ENCODE measurements around the gene SLITRK3.
"Not testable (repeated sequence)": the region's sequence is repeated elsewhere in the genome, so short reads cannot be mapped to it uniquely, and the experiment has no call there.

The SLITRK3 gene

GRCh38 chr3:165192610-165193192, 3.5 kb downstream of the SLITRK3 start:
- no peak overlapping the region for H3K27ac ChIP-seq
- no peak for DNase-seq (ENCODE audit: low read depth, low spot score)

- no peak for DNase-seq (ENCODE audit: low read depth, low spot score)
- H3K27ac ChIP-seq: no peak overlapping the region
Observed at GRCh38 chr3:165191491-165191890, 4.7 kb downstream of the SLITRK3 start.

GRCh38 chr3:165188452-165188851, 7.7 kb downstream of the SLITRK3 start:
- H3K27ac ChIP-seq: no peak overlapping the region
- DNase-seq (ENCODE audit: low read depth, low spot score): no peak

GRCh38 chr3:165185707-165186327, 10.4 kb downstream of the SLITRK3 start:
- peak; percentile 3 for DNase-seq (ENCODE audit: low read depth, low spot score)
- H3K27ac ChIP-seq: no peak overlapping the region

- no peak overlapping the region for H3K27ac ChIP-seq
- DNase-seq (ENCODE audit: low read depth, low spot score): peak; percentile 5
Observed at GRCh38 chr3:165181556-165181955, 14.6 kb downstream of the SLITRK3 start.

GRCh38 chr3:165170236-165170635, 25.9 kb downstream of the SLITRK3 start:
- DNase-seq (ENCODE audit: low read depth, low spot score): no peak

GRCh38 chr3:165169368-165169767, 26.8 kb downstream of the SLITRK3 start:
- H3K27ac ChIP-seq: no peak overlapping the region
- no peak for DNase-seq (ENCODE audit: low read depth, low spot score)

More at GRCh38 chr3:165170236-165170635, 25.9 kb downstream of the SLITRK3 start:
- H3K27ac ChIP-seq: no peak overlapping the region

- H3K27ac ChIP-seq: no peak overlapping the region
- no peak for DNase-seq (ENCODE audit: low read depth, low spot score)
Observed at GRCh38 chr3:165162883-165163282, 33.3 kb downstream of the SLITRK3 start.

GRCh38 chr3:165159760-165160421, 36.3 kb downstream of the SLITRK3 start:
- DNase-seq (ENCODE audit: low read depth, low spot score): no peak
- H3K27ac ChIP-seq: no peak overlapping the region

GRCh38 chr3:165158011-165158410, 38.2 kb downstream of the SLITRK3 start:
- no peak for DNase-seq (ENCODE audit: low read depth, low spot score)
- no peak overlapping the region for H3K27ac ChIP-seq

- DNase-seq (ENCODE audit: low read depth, low spot score): no peak
- H3K27ac ChIP-seq: no peak overlapping the region
Observed at GRCh38 chr3:165156757-165157420, 39.3 kb downstream of the SLITRK3 start.

GRCh38 chr3:165148876-165149441, 47.2 kb downstream of the SLITRK3 start:
- DNase-seq (ENCODE audit: low read depth, low spot score): no peak
- no peak overlapping the region for H3K27ac ChIP-seq

GRCh38 chr3:165144271-165144670, 51.9 kb downstream of the SLITRK3 start:
- H3K27ac ChIP-seq: no peak overlapping the region
- no peak for DNase-seq (ENCODE audit: low read depth, low spot score)

- not testable (repeated sequence) for H3K27ac ChIP-seq; DNase-seq (ENCODE audit: low read depth, low spot score)
Observed at GRCh38 chr3:165139918-165140317, 56.3 kb downstream of the SLITRK3 start.

Data from epithelial cell of prostate (primary cell).